Thoracic aorta (tissue), 2 donors: ENCODE results near the gene ADH5. TPM values are rescaled to one million over a fixed set of nuclear protein-coding genes. Genes with fewer than 3 reads are reported as not detected.
"Not testable (repeated sequence)": the region's sequence is repeated elsewhere in the genome, so short reads cannot be mapped to it uniquely, and the experiment has no call there.

ENCODE experiments used
- ATAC-seq: fragments of 150-250 bp; one replicate; pipeline ENCODE4 v1.8.0; 2017; ENCODE audit warnings: low read depth; ENCODE audit not compliant: insufficient number of reproducible peaks, low FRiP score
- DNase-seq: peaks from one replicate; pipeline ENCODE4 v3.0.0-alpha.2; 2020; ENCODE audit warnings: low spot score
- H3K27ac ChIP-seq, 2 donors: fragments of 200-600 bp; sonication (generic); 1 replicate in 1 of 2; 2 replicates in 1 of 2; pipeline ENCODE4 v1.5.1; 2016; ENCODE audit warnings: mild to moderate bottlenecking in 2 of 2, moderate library complexity in 2 of 2
- H3K27me3 ChIP-seq: fragments of 200-600 bp; sonication (generic); replicated peaks from 2 replicates; pipeline ENCODE4 v1.6.0; 2016; ENCODE audit warnings: mild to moderate bottlenecking; ENCODE audit not compliant: insufficient read depth
- H3K36me3 ChIP-seq: fragments of 200-600 bp; sonication (generic); one replicate; pipeline ENCODE4 v1.5.1; 2016
- H3K4me1 ChIP-seq, 2 donors: fragments of 200-600 bp; sonication (generic); 1 replicate in 1 of 2; 2 replicates in 1 of 2; pipeline versions ENCODE4 v1.5.1 to v1.6.0; 2016; ENCODE audit warnings: low read depth in 2 of 2, mild to moderate bottlenecking in 1 of 2; ENCODE audit not compliant: control insufficient read depth in 1 of 2
- H3K4me3 ChIP-seq: fragments of 200-600 bp; sonication (generic); 2 replicates; pipeline ENCODE4 v1.5.1; 2016; ENCODE audit warnings: mild to moderate bottlenecking
- H3K9me3 ChIP-seq: fragments of 200-600 bp; sonication (generic); 2 replicates; pipeline ENCODE4 v1.5.1; 2016
- CTCF ChIP-seq: fragments of 200-600 bp; sonication (generic); IDR thresholded peaks from one replicate; pipeline ENCODE4 v1.5.1; 2019; ENCODE audit warnings: antibody characterized with exemption
- total RNA-seq, 2 donors: library from RNA; depleted of rRNA; stranded (reverse); fragments of >200 nt; gene quantifications; one replicate each; pipeline versions ENCODE4 v1.1.0 to v1.2.3, GENCODE V29; 2016

Gene ADH5
- total RNA-seq, 2 donors from 2014 or later: 149 to 180 TPM

GRCh38 chr4:99074816-99075215 is 13.8 kb downstream of the ADH5 start:
- Histone ChIP-seq H3K4me1 (peaks cover 0 to 12% of the 10 kb centered on the region in 2 donors), H3K4me3 (no peak overlapping the region), H3K27me3 (no peaks in the 10 kb centered on the region), H3K36me3 (peaks cover 41% of the 10 kb centered on the region), H3K9me3 (no peaks in the 10 kb centered on the region), H3K27ac (no peak overlapping the region)
- ATAC-seq: no peak
- no peak for DNase-seq
- TF ChIP-seq CTCF: no peak

GRCh38 chr4:99071159-99071558 is 17.4 kb downstream of the ADH5 start:
- Histone ChIP-seq H3K27ac (peak overlapping the region in 1 of 2 donors; percentile 12), H3K9me3 (no peaks in the 10 kb centered on the region), H3K4me1 (peaks cover 0 to 3% of the 10 kb centered on the region in 2 donors), H3K27me3 (no peaks in the 10 kb centered on the region), H3K36me3 (peaks cover 35% of the 10 kb centered on the region), H3K4me3 (no peak overlapping the region)
- no peak for ATAC-seq
- DNase-seq: no peak
- no peak for TF ChIP-seq CTCF

GRCh38 chr4:99067617-99068016 is 21.0 kb downstream of the ADH5 start:
- H3K36me3 ChIP-seq: peaks cover 16% of the 10 kb centered on the region
- ATAC-seq: peak; percentile 11
- no peak overlapping the region for H3K4me3 ChIP-seq
- no peak for DNase-seq
- no peak for TF ChIP-seq CTCF
- H3K4me1 ChIP-seq: peaks cover 0 to 3% of the 10 kb centered on the region in 2 donors
- H3K27me3 ChIP-seq: no peaks in the 10 kb centered on the region
- H3K27ac ChIP-seq: no peak overlapping the region
- no peaks in the 10 kb centered on the region for H3K9me3 ChIP-seq

GRCh38 chr4:99065521-99065920 is 23.1 kb downstream of the ADH5 start:
- DNase-seq, H3K27me3 ChIP-seq, H3K4me1 ChIP-seq, H3K9me3 ChIP-seq, H3K4me3 ChIP-seq, H3K27ac ChIP-seq, ATAC-seq: not testable (repeated sequence)
- H3K36me3 ChIP-seq: peaks cover 17% of the 10 kb centered on the region

- no peak overlapping the region for H3K4me3 ChIP-seq
- ATAC-seq (no peak), DNase-seq (no peak)
- no peaks in the 10 kb centered on the region for H3K9me3 ChIP-seq
- TF ChIP-seq CTCF: no peak
- peak overlapping the region in 1 of 2 donors; percentile 21 for H3K27ac ChIP-seq
- peaks cover 22% of the 10 kb centered on the region for H3K36me3 ChIP-seq
- no peaks in the 10 kb centered on the region for H3K27me3 ChIP-seq
- peaks cover 3 to 7% of the 10 kb centered on the region in 2 donors for H3K4me1 ChIP-seq
Measured at GRCh38 chr4:99062120-99062519, 26.5 kb downstream of the ADH5 start.

GRCh38 chr4:99061048-99061700 is 27.4 kb downstream of the ADH5 start:
- H3K4me1 ChIP-seq: peaks cover 3 to 7% of the 10 kb centered on the region in 2 donors
- ATAC-seq: no peak
- H3K27me3 ChIP-seq: no peaks in the 10 kb centered on the region
- no peak overlapping the region for H3K4me3 ChIP-seq
- peak overlapping the region; percentile 32 to 75 for H3K27ac ChIP-seq
- TF ChIP-seq CTCF: no peak
- H3K36me3 ChIP-seq: peaks cover 18% of the 10 kb centered on the region
- DNase-seq: no peak
- H3K9me3 ChIP-seq: no peaks in the 10 kb centered on the region
